Raji (cell line): ENCODE results near the gene ARFGAP1.

Experiments used
- POLR2A ChIP-seq: IDR thresholded peaks from 2 replicates; pipeline ENCODE4 v1.6.1; 2011; ENCODE audit warnings: low read depth, low read length, control low read depth; ENCODE audit not compliant: insufficient read depth

ARFGAP1 gene

GRCh38 chr20:63298731-63299312 lies 26.2 kb downstream of the ARFGAP1 start:
- TF ChIP-seq POLR2A, result no peak

DNA sequence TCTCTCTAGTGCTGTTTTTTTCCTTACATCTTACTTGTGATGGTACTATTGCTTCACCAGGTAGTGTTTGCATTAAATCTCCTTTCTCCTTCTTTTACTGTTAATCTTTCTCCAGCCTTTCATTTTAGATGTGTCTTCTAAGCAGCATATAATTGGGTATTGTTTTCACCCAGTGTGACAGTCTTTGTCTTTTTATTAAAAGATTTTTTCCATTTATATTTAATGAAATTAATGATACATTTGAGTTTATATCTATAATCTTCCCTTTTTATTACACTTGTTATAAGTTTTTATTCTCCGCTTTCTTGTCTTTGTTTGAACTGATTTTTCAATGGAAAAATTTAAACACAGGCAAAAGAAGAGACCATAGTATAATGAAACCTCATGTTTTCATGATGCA lies 29.1 kb downstream of the ARFGAP1 start:
- TF ChIP-seq POLR2A, result no peak

- TF ChIP-seq POLR2A, result no peak
Measured at GRCh38 chr20:63303095-63303666, 30.6 kb downstream of the ARFGAP1 start.

DNA sequence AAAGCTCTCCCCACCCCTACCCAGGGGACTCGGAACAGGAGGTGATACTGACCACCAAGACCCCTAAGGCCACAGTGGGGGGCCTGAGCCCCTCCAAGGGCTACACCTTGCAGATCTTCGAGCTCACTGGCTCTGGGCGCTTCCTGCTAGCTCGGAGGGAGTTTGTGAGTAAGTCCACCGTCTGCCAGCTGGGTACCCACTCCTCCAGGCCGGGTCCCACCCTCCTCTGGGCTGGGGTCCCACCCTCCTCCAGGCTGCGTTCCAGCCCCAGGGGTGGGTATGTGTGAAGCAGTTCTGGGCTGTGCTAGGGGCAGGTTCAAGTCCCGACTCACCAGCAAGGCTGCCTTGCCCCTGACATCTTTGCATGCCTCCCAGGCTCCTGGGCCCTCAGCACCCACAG lies 32.8 kb downstream of the ARFGAP1 start:
- TF ChIP-seq POLR2A, result no peak

DNA sequence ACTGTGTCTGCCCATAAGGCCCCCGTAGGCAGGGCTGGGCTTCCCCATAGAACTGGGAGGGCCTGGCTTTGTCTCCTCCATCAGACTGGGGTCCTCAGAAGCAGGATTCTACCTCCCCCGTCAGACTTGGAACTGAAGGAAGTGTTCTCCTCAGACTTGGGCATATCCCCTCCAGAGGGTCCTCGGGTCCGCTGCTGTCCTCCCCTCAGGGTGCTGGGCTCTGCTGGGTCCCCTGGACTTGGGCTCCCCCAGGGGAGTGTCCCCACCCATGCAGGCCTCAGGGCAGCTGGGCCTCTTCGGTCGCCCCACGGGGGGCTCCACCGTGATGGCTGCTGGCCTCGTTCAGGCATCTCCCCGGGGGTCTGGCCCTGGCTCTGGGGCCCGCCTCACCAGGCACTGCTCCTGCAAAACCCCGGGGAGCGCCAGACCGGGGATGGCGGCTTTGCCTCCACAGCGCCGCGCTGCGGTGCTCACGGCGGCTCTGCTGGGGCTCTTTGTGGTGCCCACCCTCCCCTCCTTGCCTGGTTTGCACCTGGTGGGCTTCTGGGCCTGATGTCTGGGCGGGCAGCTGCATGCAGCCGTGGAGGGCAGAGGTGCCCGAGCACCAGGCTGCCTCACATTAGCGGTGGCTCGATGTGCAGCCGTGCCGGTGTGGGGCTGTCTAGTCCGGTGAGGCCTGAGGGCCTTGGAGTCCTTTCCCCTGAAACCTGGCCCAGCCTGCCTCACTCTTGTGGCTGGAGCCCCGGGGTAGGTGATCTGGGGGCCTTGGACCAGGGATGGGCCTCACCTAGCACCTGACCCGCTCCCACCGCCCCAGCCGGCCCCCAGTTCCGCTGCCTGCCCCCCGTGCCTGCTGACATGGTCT lies 34.3 kb downstream of the ARFGAP1 start:
- no peak for TF ChIP-seq POLR2A

GRCh38 chr20:63307538-63308217 lies 35.1 kb downstream of the ARFGAP1 start:
- TF ChIP-seq POLR2A, result no peak

DNA sequence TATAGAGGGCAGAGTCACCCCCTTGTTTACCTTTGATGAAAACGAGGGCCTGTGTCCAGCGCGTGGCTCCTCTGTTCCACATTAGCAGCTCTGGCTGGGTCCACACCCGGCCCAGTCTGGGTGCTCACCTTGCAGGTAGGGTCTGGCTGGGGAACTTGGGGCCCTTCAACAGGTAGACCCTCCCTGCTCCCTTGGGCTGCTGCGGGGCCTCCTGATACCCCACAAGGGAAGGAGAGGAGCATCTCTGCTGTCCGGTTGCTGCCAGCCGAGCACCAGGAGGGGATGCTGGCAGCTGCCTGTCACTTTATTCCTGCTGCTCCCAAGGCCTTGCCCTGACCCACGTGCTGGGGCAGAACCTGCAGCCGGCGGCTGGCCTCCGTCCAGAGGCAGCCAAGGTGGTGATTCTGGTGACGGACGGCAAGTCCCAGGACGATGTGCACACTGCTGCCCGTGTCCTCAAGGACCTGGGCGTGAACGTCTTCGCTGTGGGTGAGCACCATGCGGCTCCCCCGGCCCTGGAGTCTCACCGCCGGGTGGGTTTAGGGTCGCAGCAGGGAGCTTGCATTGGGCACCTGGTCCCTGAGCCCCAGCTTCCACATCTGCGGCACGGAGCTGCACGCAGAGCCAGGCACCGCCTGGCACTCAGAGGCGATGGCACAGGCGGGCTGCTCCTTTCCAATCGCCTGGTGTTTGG lies 35.8 kb downstream of the ARFGAP1 start:
- no peak for TF ChIP-seq POLR2A

- no peak for TF ChIP-seq POLR2A
Measured at GRCh38 chr20:63309261-63310071, 36.9 kb downstream of the ARFGAP1 start.

GRCh38 chr20:63310265-63310991 lies 37.8 kb downstream of the ARFGAP1 start:
- TF ChIP-seq POLR2A, result no peak

DNA sequence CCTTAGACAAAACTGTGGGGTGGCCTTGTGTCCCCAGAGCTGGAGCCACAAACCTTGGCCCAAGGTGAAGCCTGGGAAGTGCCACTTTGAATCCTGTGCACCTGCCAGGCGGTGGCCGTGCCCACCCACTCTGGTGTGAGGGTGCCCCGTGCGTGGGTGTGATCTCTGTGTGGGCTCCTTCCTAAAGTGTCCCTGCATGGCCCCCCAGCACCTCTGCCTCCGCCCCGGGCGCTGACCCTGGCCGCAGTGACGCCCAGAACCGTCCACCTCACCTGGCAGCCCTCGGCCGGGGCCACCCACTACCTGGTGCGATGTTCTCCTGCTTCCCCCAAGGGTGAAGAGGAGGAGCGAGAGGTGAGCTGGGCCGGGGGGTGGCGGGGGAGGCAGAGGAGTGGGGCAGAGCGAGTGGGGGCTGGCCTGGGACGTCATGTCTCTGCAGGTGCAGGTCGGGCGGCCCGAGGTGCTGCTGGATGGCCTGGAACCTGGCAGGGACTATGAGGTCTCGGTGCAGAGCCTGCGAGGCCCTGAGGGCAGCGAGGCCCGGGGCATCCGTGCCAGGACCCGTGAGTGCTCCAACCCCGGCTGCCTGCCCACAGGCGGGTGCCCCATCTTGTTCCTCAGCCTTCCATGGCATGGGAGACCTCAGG lies 38.7 kb downstream of the ARFGAP1 start:
- TF ChIP-seq POLR2A, result no peak

GRCh38 chr20:63311833-63312243 lies 39.2 kb downstream of the ARFGAP1 start:
- TF ChIP-seq POLR2A, result no peak

- no peak for TF ChIP-seq POLR2A
Measured at GRCh38 chr20:63312273-63312672, 39.7 kb downstream of the ARFGAP1 start.

DNA sequence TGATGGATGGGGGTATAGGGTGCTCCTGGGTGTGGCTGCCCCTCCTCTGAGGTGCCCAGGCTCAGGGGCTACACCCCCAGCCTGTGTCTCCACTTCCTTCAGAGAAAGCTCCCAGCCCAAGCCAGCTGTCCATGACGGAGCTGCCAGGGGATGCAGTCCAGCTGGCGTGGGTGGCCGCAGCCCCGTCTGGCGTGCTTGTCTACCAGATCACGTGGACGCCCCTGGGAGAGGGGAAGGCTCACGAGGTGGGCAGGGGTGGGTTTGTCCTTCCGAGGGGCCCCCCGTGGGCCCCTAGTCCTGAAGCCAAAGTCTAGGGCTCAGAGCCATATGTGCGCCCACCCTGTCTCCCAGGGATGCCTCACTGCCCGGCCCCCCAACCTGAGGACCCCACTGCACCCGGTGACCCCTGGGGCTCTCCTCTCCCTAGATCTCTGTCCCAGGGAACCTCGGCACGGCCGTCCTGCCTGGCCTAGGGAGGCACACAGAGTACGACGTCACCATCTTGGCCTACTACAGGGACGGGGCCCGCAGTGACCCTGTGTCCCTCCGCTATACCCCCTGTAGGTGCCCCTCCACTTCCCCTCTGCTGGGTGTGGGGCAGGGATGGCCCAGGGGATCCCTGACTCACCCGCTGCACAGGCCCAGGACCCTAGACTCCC lies 40.2 kb downstream of the ARFGAP1 start:
- no peak for TF ChIP-seq POLR2A
